MG63 (cell line): Measurements from ENCODE around the gene PTPRM. TPM values are rescaled to one million over a fixed set of nuclear protein-coding genes. Genes with fewer than 3 reads are reported as not detected.

Source experiments
- DNase-seq: peaks from one replicate; pipeline ENCODE4 v3.0.0-alpha.2; 2020
- H3K27me3 ChIP-seq: fragments of 250-450 bp; sonication (Bioruptor Pico); 2 replicates; pipeline ENCODE4 v1.5.1; 2020; ENCODE audit warnings: mild to moderate bottlenecking, moderate library complexity
- H3K36me3 ChIP-seq: fragments of 250-450 bp; sonication (Bioruptor Pico); 2 replicates; pipeline ENCODE4 v1.5.1; 2020; ENCODE audit warnings: mild to moderate bottlenecking, moderate library complexity
- H3K4me3 ChIP-seq: fragments of 250-450 bp; sonication (Bioruptor Pico); 2 replicates; pipeline ENCODE4 v1.5.1; 2020; ENCODE audit warnings: mild to moderate bottlenecking, moderate library complexity
- H3K9me3 ChIP-seq: fragments of 250-450 bp; sonication (Bioruptor Pico); 2 replicates; pipeline ENCODE4 v1.5.1; 2020; ENCODE audit warnings: mild to moderate bottlenecking, moderate library complexity
- total RNA-seq: library from RNA; depleted of rRNA; stranded (reverse); fragments of >200 nt; shearing (Covaris generic); gene quantifications from 2 replicates; pipeline ENCODE4 v1.2.3, GENCODE V29; 2014; ENCODE audit warnings: low replicate concordance

Gene PTPRM
- total RNA-seq, 1 experiment from 2014 or later = 13.2 TPM

DNA sequence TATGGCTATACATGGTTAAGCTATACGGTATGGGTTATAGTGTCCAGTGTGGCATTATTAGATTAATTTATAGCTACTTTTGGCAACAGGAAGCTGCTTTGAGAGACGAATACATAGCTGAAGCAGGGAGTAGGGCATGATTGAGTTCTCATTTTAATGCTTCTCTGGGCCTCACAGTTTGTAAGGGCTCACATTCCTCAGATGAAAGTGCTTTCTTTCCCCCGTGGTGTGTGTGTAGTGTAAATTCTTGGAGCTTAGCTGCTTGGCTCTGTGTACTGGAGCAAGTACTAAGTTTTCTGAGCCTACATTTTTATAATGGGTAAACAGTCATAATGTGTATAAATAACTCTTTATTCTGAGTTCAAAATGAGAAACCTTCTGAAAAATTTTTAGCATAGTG is 173.7 kb downstream of the PTPRM start:
- Histone ChIP-seq H3K27me3 (no peaks in the 10 kb centered on the region), H3K36me3 (no peaks in the 10 kb centered on the region), H3K4me3 (no peak overlapping the region), H3K9me3 (peaks cover 2% of the 10 kb centered on the region; the same call in 1 of the 2 replicates)
- no peak for DNase-seq

DNA sequence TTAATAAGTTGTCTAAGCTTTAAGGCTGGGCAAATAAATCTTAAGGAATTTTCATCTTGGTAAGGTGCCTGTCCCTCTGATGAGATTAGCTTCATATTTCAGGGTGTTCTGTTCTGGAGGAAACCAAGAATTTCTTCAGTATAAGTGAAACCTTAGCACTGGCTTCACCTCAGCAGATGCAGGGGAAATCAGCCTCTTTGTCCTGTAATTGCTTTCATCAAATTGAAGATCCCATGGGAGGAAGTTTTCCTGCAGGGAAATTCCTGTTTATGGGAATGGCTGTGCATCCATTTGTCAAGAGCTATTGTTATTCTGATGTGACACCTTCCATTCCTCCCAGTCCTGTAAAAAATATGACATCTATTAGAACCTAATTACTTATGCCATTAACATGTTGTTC is 174.5 kb downstream of the PTPRM start:
- peaks cover 6% of the 10 kb centered on the region; the same call in 1 of the 2 replicates for H3K9me3 ChIP-seq
- H3K36me3 ChIP-seq = no peaks in the 10 kb centered on the region
- no peak for DNase-seq
- H3K27me3 ChIP-seq = no peaks in the 10 kb centered on the region
- no peak overlapping the region for H3K4me3 ChIP-seq

DNA sequence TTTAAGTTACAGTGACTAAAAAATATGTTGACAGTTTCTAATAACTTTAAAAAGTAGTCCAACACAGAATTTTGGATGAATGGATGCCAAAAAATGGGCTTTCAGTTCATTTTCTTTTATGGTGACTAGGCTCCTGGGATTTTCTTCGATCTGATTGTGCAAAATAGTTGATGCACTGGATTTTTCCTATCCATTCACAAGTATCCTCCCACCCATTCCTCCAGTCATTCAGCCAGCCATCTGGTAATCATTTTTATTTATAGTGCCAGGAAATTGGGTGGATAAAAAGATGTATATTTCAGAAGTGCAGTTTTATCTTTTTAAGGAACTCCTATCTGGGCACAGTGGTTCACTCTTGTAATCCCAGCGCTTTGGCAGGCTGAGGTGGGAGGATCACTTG is 175.1 kb downstream of the PTPRM start:
- no peak for DNase-seq
- no peak overlapping the region for H3K4me3 ChIP-seq
- H3K36me3 ChIP-seq = no peaks in the 10 kb centered on the region
- H3K27me3 ChIP-seq = no peaks in the 10 kb centered on the region
- H3K9me3 ChIP-seq = peaks cover 6% of the 10 kb centered on the region; the same call in 1 of the 2 replicates

DNA sequence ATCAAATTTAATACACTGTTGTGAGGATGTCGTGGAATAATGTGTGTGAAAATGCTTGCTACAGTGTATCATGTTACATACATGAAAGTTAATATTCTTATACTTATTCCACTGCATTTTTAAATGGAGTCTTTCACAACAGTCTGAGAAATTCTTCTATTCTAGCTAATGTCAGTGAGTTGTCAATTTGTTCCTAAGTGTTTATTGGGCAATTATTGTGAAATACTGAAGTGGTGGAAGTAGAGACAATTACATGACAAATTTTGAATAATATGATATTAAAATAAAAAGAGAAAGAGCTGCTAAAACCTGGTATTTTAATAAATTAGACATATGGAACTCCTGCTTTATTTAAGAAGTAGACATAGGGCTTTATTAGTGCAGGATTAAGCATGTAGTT is 176.1 kb downstream of the PTPRM start:
- H3K27me3 ChIP-seq = no peaks in the 10 kb centered on the region
- no peak overlapping the region for H3K4me3 ChIP-seq
- DNase-seq = no peak
- no peaks in the 10 kb centered on the region for H3K36me3 ChIP-seq
- peaks cover 6% of the 10 kb centered on the region; the same call in 1 of the 2 replicates for H3K9me3 ChIP-seq

DNA sequence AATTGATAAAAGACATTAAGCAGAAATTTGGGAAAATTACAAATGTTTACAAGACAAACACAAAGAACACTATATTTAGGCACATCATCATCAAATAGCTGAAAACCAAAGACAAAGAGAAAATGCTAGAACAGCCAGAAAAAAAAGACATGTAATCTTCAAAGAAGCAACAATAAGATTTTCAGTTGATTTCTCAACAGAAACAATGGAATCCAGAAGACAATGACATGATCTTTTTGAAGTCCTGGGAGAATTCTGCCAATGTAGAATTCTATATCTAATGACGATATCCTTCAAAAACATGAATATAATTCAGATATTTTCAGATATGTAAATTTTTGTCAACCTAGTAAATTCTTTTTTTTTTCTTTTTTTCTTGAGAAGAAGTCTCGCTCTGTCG is 179.0 kb downstream of the PTPRM start:
- DNase-seq = no peak
- no peak overlapping the region for H3K4me3 ChIP-seq
- peaks cover 6% of the 10 kb centered on the region; the same call in 1 of the 2 replicates for H3K9me3 ChIP-seq
- no peaks in the 10 kb centered on the region for H3K36me3 ChIP-seq
- no peaks in the 10 kb centered on the region for H3K27me3 ChIP-seq

DNA sequence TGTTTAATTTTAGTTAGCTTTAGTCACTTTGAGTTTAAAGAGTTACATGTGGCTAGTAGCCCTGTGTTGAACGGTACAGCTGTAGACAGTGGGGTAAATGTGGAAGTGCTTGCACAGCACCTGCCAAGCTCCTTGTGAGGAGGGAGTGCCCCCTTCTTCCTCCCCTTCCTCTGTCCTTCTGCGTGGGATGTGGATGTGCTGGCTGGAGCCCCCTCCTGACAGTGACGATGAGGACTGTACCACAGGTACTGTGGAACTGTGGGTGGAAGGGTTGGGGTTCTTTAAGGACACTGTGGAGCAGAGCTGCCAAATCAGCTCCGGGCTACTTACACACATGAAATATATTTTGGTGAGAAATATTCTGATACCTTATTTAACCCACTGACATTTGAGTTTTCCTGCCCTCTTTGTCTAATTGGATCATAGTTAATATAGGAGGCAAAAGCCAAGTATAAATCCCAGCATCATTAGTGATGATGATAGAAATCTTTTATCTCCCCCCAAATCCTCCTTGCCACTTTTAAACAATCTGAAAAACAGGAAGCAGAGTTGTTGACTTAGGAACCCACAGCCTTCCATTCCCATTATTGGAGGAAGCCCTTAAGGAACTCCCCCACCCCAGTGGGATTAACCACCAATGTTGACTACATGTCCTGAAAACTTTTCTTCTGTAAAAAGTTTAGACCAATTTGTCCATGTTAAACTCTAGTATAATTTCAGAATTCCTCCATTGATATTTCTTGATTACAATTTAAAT is 181.3 kb downstream of the PTPRM start:
- H3K27me3 ChIP-seq = no peaks in the 10 kb centered on the region
- H3K4me3 ChIP-seq = no peak overlapping the region
- H3K9me3 ChIP-seq = peaks cover 6% of the 10 kb centered on the region; the same call in 1 of the 2 replicates
- no peaks in the 10 kb centered on the region for H3K36me3 ChIP-seq
- no peak for DNase-seq

DNA sequence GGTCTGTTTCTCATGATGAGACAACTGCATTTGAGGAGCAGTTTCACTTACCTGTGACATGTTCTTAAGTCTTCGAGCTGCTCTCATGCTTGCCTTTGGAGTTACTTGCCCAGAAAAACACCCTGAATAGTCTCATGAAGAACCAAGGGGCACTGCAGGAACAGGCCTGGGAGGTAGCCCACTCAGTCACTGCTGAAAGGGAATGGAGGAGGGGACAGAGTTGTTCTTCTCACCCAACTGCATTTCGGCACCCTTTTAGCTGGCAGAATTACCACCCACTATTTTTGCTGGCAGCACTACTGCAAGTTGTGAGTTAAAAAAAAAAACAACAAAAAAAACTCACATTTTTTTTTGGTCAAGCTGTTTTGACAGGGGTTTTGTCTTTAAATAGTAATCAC is 181.9 kb downstream of the PTPRM start:
- no peaks in the 10 kb centered on the region for H3K27me3 ChIP-seq
- no peak overlapping the region for H3K4me3 ChIP-seq
- no peaks in the 10 kb centered on the region for H3K36me3 ChIP-seq
- peaks cover 6% of the 10 kb centered on the region; the same call in 1 of the 2 replicates for H3K9me3 ChIP-seq
- DNase-seq = no peak

DNA sequence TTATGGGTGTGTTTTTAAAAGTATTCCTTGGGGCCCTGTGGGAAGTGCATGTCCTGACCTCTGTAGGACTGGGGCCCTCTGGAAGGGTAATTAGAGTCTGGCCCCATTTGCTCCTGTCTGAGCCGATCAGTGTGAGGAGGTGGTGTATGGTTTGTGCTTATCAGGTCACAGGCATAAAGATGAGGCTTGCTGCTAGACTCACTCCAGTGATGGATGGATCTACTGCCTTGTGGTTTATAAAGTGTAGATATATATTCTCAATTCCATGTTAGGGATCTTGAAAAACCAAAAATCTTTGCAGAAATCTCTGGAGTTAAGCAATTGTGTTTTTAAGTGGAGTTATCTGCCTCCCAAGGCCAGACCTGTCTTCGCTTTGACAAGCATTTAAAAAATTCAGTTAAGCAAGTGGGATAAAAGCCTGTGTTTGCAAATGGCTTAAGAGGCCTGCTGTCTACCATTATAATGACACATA is 182.4 kb downstream of the PTPRM start:
- no peak for DNase-seq

DNA sequence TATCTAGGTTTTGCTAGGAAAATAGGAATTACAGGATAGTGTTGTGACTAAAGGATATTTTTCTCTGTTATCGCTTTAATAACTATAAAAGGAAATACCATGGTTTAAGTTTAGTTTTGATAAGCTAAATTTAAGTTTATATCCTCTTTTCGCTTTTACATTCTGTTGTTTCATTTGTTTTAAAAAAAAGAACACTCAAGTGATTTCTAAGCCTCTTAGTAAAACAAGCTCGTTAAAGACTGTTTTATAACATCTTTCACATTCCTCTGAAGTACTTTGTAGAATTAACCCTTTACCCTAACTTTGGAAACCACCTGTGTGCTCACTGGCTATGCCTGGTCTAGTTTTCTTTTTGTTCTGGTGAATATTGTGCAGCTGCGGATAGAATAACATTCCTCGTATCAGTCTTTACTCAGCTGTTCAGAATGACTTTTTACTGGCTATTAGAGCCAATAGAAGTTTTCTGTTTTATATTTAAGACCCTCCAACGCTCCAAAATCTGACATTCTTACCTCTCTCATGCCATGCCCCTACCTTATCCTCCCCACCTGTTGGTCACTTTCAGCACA is 183.1 kb downstream of the PTPRM start:
- Histone ChIP-seq H3K9me3 (peaks cover 6% of the 10 kb centered on the region; the same call in 1 of the 2 replicates), H3K27me3 (no peaks in the 10 kb centered on the region), H3K36me3 (no peaks in the 10 kb centered on the region), H3K4me3 (no peak overlapping the region)
- DNase-seq = no peak

More for the DNA sequence above, 182.4 kb downstream of the PTPRM start:
- Histone ChIP-seq H3K36me3 (no peaks in the 10 kb centered on the region), H3K4me3 (no peak overlapping the region), H3K9me3 (peaks cover 6% of the 10 kb centered on the region; the same call in 1 of the 2 replicates), H3K27me3 (no peaks in the 10 kb centered on the region)

DNA sequence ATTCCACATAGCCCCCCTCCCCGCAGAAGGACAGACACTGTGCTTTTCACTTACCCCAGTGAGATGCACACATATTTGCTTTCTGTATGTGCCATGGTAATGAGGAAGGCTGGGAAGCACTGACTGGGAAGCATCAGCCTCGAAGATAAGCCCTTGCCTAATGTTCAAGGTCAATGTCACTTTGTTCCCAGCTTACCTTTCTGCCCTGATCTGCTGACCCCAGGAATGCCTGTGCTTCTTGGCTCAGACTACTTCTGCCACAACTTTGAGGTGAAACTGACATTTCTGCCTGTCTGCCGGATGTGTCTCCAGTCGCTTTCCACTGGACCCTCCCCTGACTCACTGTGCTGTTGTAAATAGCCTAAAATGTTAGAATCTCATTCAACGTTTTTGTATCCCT is 183.8 kb downstream of the PTPRM start:
- no peaks in the 10 kb centered on the region for H3K36me3 ChIP-seq
- no peaks in the 10 kb centered on the region for H3K27me3 ChIP-seq
- H3K9me3 ChIP-seq = peaks cover 3% of the 10 kb centered on the region; the same call in 1 of the 2 replicates
- H3K4me3 ChIP-seq = no peak overlapping the region
- DNase-seq = no peak

DNA sequence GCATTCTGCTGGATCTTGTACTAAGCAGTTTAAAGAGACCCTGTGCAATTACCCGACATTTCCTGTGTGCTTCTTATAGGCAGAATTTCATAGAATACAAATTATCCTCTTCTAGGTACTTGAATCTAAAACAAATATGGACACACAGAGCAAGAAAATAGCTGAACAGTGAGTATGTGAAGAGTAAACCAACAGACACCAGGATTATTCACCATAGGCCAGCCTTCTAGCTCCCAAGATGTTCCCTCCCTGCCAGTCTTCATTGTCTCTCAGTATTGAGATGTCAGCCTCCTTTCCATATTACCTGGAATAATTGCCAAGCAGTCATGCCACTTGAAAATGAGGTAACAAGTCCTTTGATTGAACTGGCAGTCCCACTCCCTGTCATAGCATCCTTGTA is 187.1 kb downstream of the PTPRM start:
- no peak overlapping the region for H3K4me3 ChIP-seq
- DNase-seq = no peak
- H3K9me3 ChIP-seq = no peaks in the 10 kb centered on the region
- no peaks in the 10 kb centered on the region for H3K27me3 ChIP-seq
- H3K36me3 ChIP-seq = no peaks in the 10 kb centered on the region

DNA sequence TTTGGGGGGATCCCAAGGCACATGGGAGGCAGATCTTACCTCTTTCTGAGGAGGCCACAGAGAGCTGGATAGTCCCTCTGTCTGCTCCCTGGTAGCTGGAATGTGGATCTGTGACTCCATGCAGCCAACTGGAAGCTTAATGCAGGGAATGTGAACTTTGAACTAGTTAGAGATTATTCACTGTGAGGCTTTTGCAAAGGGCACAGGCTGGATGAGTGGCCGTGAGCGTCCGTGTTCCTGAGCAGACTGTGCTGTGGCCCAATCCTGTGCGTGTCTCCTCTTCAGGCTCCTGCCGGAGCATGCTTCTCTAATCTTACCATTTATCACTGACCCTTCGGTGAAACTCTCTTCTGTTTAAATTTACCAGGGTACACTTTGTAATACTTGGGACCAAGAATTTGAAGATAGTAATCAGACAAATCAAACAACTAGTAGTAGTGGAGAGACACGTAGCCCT is 187.6 kb downstream of the PTPRM start:
- Histone ChIP-seq H3K27me3 (no peaks in the 10 kb centered on the region), H3K36me3 (no peaks in the 10 kb centered on the region), H3K9me3 (no peaks in the 10 kb centered on the region), H3K4me3 (no peak overlapping the region)
- DNase-seq = no peak

DNA sequence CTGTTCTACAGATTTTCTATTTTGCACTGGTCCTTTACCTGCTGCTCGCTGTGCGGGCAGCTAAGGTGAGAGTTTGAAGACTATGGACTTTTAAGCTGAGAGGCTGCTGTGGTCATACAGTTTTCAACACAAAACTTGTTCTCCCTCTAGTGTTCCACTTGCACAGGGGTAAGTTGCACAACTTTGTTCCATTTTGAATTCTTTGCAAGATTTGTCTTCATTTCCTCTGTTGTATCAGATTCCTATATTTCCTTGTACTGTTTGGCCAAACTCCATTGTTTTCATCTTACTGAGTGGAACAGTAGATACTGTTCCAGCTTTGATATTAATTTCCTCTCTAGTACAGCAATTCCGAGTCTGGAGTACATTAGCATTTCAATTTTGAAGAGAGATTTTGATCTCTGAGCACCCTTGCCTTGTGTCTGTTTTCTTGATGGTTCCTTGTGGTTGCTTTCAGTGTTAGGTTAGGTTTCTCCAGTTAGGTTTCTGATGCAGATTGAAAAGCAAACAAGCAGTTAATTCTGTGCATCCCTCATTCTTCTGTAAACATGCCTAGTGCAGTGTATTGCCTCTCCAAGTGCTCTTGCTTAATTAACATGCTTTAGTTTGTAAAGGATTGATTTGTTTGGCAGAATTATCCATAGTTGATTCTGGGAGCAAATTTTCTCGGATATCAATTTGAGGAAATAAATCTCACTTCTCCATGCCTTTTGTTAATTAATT is 188.8 kb downstream of the PTPRM start:
- no peak overlapping the region for H3K4me3 ChIP-seq

DNA sequence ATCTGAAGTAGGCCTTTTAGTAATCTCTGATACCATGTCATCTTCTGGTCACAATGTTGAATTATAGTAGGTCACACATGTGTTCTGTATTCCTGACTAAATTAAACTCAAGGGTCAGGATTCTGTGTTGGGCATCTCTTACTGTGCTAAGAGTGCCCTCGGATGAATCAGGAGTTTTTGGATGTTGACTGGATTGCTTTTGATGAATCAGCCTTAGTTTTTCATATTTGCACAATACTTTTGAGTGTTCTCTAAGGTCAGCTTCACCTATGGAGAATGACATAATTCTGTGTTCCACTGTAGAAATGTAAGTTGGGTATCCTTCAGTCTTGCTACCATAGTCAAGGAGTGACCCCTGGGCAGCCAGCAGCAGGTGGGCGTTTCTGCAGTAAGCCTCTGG is 190.1 kb downstream of the PTPRM start:
- DNase-seq = no peak
- H3K27me3 ChIP-seq = no peaks in the 10 kb centered on the region
- no peak overlapping the region for H3K4me3 ChIP-seq
- H3K36me3 ChIP-seq = no peaks in the 10 kb centered on the region
- H3K9me3 ChIP-seq = no peaks in the 10 kb centered on the region

More for the DNA sequence above, 188.8 kb downstream of the PTPRM start:
- Histone ChIP-seq H3K36me3 (no peaks in the 10 kb centered on the region), H3K27me3 (no peaks in the 10 kb centered on the region), H3K9me3 (no peaks in the 10 kb centered on the region)
- no peak for DNase-seq

DNA sequence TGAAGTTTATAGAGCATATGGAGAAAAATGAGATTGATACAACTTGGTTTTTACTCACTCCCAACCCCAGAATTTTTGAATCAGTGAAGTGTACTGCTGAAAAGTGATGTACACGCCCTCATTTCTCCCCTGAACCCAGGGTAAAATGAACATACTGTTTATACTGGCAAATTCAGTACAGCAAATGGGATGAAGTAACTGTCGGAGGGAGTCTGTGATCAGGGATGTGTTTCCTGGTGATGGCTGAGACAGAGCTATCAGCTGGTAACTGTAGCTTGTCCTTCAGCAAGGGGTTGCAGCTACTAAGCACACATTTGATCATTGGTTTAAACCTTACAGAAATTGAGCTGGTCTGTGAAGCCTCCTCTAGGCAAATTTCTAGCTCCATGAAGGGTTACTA is 191.6 kb downstream of the PTPRM start:
- no peaks in the 10 kb centered on the region for H3K27me3 ChIP-seq
- H3K9me3 ChIP-seq = no peaks in the 10 kb centered on the region
- H3K4me3 ChIP-seq = no peak overlapping the region
- no peak for DNase-seq
- no peaks in the 10 kb centered on the region for H3K36me3 ChIP-seq

DNA sequence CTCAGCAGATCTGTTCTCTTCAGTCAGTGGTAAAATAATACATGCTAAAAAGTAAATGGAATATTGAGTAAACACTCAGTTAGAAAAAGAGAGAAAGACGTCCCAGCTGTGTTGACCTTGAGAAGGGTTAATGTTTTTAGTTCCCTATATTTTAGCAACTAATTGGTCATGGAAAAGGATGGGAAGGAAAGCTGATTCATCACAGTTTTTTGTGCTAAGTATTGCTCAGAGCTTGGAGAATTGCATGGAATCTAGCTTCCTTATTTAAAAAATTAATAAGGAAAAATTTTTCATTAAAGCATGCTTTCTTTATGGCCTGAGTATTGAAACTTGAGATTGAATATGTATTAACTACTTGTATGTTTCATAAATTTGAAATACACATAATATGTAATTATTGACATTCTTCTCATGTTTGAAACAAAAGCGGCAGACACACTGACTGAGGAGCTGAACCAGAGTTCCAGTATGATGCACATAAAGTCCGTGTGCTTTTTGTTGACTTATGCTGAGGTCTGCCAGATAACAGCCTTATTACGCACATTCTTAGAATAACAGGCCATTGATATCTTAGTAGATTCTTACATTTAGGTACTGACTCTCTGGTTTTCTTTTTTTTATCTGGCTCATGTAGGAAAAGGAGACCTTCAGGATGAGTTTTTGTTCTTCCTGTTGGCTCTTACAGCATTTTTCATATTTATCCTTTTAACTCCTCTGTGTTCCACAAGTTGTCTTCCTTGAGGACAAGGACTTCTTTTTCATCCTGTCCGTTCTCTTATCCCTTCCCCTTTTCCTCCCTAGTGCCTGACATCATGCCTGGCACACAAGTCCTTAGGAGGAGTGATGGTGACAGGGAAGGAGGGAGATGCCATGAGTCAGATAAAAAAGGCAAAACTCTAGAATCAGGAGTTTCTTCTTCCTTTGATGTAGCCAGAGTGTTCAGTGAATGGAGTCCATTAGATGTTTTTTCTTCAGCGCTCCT is 194.1 kb downstream of the PTPRM start:
- H3K4me3 ChIP-seq = no peak overlapping the region
- no peaks in the 10 kb centered on the region for H3K27me3 ChIP-seq
- H3K36me3 ChIP-seq = no peaks in the 10 kb centered on the region
- no peak for DNase-seq
- no peaks in the 10 kb centered on the region for H3K9me3 ChIP-seq
